GM12874 (cell line): Measurements from ENCODE around the gene TTLL3.
A peak's percentile ranks its signal among the peaks of the same experiment; 100 is the strongest.

Source experiments
- TF ChIP-seq, protein P1 (sequence below): IDR thresholded peaks from 2 replicates; pipeline ENCODE4 v1.5.1; 2011; ENCODE audit warnings: low read depth, mild to moderate bottlenecking, control low read depth, low read length, moderate library complexity; ENCODE audit not compliant: insufficient read depth

The TTLL3 gene

DNA sequence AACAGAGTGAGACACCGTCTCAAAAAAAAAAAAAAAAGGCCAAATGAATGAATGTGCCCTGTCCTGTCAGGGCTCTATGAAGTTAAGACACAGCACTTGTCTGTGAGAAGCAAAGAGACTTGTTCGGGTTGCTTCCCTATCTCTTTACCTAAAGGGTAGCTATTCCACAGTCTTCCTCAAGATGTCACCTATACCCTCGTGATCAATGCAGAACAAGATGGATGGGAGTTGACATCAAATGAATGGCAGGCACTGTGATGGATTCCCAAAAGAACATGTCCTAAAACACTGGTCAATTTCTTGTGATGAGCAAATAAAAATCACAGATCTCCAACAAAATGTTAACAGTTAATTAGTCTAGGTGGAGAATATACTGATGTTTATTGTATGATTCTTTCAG lies 27.3 kb upstream of the TTLL3 start:
- TF ChIP-seq, protein P1, sequence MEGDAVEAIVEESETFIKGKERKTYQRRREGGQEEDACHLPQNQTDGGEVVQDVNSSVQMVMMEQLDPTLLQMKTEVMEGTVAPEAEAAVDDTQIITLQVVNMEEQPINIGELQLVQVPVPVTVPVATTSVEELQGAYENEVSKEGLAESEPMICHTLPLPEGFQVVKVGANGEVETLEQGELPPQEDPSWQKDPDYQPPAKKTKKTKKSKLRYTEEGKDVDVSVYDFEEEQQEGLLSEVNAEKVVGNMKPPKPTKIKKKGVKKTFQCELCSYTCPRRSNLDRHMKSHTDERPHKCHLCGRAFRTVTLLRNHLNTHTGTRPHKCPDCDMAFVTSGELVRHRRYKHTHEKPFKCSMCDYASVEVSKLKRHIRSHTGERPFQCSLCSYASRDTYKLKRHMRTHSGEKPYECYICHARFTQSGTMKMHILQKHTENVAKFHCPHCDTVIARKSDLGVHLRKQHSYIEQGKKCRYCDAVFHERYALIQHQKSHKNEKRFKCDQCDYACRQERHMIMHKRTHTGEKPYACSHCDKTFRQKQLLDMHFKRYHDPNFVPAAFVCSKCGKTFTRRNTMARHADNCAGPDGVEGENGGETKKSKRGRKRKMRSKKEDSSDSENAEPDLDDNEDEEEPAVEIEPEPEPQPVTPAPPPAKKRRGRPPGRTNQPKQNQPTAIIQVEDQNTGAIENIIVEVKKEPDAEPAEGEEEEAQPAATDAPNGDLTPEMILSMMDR: no peak

DNA sequence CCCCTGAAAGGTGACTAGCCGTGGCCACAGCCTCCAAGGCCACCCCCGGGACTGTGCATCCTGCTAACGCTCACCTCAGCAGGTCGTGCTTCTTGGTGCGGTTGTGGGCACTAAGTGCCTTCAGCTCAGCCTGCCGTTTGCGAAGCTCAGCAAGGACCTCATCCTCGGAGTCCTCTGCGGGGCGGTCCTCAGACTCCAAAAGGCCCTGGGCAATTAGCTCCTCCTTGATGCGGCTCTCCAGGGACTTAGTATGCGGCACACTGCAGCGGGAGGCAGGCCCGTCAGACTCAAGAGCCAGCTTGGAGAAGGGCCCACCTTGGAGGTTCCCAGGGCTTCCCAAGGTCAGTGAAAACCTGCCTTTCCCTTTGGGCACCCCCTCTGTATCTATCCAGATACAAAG lies 26.1 kb upstream of the TTLL3 start:
- TF ChIP-seq, protein P1: no peak

DNA sequence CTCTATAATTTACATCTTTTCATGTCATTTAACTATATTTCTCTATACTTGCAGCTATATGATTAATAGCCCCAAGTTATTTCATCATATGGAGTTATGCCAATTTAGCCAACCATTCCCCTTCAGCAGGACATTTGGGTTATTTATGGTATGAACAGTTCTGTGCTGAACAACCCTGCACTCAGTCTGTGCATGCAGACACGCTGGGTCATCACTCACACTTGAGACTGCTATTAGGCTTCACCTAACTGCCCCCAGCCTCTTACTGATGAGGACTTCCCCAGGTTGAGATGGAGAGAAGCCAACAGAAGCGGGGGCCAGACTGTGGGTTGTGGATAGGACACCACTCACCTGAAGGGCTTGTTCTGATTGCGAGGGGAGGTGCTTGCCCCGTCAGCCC lies 25.1 kb upstream of the TTLL3 start:
- TF ChIP-seq, protein P1: no peak

DNA sequence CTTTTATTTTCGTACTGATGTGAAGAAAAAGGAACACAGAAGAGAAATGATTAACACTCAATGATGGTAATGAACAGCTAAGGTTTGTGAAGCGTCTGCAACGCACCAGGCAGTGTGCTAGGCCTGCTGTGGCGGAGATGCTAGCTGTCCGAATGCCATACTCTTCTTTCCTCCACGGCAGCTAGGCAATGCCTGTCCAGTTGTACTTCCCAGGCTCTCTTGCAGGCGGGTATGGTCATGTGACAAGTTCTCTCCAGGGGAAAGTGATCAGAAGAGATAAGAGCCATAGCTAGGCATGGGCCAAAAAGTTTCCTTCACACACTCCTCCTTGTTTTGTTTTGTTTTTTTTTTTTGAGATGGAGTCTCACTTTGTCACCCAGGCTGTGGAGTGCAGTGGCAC lies 24.5 kb upstream of the TTLL3 start:
- TF ChIP-seq, protein P1: no peak

DNA sequence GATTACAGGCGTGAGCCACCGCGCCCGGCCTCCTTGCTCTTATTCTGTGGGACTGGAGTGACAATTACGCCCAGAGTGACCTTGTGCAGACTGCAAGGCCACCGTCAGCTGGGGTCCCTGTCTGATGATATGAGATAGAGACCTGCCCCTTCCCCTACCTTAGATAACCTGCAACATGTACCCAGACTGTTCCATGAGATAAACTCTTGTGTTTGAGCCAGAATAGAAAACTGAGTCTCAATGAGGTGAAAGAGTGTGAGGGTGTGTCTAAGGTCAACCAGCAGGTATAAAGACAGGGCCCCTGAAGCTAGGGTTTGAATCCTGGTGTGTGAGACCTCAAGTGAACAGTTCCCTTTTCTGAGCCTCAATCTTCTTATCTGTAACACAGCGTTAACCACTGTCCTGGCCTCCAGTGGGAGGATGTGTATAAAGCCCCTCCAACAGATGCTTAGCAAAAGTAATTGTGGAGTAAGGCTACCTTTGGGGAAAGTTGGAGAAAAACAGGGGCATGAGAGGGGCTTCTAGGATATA lies 23.8 kb upstream of the TTLL3 start:
- TF ChIP-seq, protein P1: no peak

DNA sequence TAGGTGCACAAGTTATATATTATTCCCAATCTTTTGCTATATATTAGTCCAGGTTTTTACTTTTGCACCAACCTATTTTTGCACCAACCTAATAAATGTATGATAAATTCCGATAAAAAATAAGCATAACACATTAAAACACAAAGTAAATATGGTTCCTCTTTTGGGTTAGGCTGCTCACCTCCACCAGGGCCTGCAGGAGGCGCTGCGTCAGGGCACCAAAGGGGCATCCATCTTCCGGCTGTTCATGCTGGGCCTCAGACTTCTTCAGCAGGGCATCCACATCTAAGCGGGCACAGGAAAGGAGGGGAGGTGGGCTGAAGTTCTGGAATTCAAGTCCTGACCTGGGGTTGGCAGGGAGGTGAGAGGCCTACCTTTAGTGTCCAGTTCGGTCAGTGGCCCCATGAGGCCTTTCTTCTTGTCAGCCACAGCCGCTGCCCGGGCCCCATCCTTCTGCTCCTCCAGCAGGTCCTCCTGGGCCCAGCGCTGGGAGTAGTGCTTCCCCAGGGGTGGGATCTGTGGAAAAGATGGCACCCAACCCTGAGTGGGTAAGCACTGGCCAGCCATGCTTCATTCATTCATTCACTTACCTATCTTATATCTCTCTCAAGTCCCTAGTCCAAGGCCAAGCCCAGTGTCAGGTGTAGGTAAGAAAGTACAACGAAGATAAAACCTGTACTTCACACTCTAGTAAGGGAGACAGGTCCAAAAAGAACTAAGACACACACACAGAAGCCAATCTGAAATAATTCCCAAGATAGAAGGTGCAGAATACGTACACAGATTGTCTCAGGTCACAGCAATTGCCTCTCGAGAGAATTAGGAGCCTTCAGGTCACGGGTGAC lies 23.0 kb upstream of the TTLL3 start:
- TF ChIP-seq, protein P1: peak; percentile 63

DNA sequence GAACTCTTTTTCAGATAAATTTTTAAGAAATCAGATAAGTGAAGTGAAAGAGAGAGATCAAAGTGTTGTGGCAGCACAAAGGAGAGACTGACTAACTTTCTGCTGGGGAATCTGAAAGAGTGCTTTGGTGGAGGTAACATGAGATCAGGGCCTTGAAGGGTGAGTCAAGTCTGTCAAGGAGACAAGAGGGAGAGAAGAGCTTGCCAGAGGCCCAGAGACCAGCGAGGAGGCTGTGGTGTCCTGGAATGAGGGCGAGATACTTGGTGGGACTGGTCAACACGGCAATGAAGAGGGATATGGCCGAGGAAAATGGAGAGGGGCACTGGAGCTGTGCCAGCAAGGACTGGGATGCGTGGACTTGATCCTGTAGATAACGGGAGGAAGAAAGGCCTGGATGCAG lies 22.3 kb upstream of the TTLL3 start:
- TF ChIP-seq, protein P1: no peak
